ENCODE measurements around the gene ITM2B.
A peak's percentile ranks its signal among the peaks of the same experiment; 100 is the strongest.
"Not testable (repeated sequence)": the region's sequence is repeated elsewhere in the genome, so short reads cannot be mapped to it uniquely, and the experiment has no call there.

Gene ITM2B

GRCh38 chr13:48233046-48233888 lies at the start of gene ITM2B:
ITM2B (plus strand) TSS chr13:48233206; CDS start chr13:48233361, 155 bp downstream.
- DNase-seq: peak; percentile 61 to 93 (median 83)
- intact Hi-C loops (cut with DNase I): loop anchor here (10.0 kb wide), 1 partner anchor 352 kb away; no protein-coding TSS in a partner anchor

- DNase-seq: no peak
- intact Hi-C loops (cut with DNase I): no loop called here
These were observed 48.7 kb upstream of the ITM2B start for GRCh38 chr13:48184260-48184659.

GRCh38 chr13:48185018-48185417 lies 48.0 kb upstream of the ITM2B start:
- intact Hi-C loops (cut with DNase I): no loop called here
- no peak for DNase-seq

GRCh38 chr13:48186722-48187121 lies 46.3 kb upstream of the ITM2B start:
- DNase-seq: no peak
- intact Hi-C loops (cut with DNase I): no loop called here

- intact Hi-C loops (cut with DNase I): no loop called here
- no peak for DNase-seq
These were observed 44.9 kb upstream of the ITM2B start for GRCh38 chr13:48188131-48188530.

GRCh38 chr13:48188601-48189000 lies 44.4 kb upstream of the ITM2B start:
- no peak for DNase-seq

GRCh38 chr13:48189171-48189570 lies 43.8 kb upstream of the ITM2B start:
- DNase-seq: no peak
- intact Hi-C loops (cut with DNase I): no loop called here

More at GRCh38 chr13:48188601-48189000, 44.4 kb upstream of the ITM2B start:
- intact Hi-C loops (cut with DNase I): no loop called here

- intact Hi-C loops (cut with DNase I): no loop called here
These were observed 40.5 kb upstream of the ITM2B start for GRCh38 chr13:48192411-48192935.

GRCh38 chr13:48194379-48194754 lies 38.6 kb upstream of the ITM2B start:
- DNase-seq: peak in 1 of 42 donors; percentile 5
- intact Hi-C loops (cut with DNase I): no loop called here

More at GRCh38 chr13:48192411-48192935, 40.5 kb upstream of the ITM2B start:
- no peak for DNase-seq

- intact Hi-C loops (cut with DNase I): no loop called here
- DNase-seq: no peak
These were observed 33.5 kb upstream of the ITM2B start for GRCh38 chr13:48199404-48199946.

GRCh38 chr13:48201044-48201443 lies 32.0 kb upstream of the ITM2B start:
- no peak for DNase-seq
- intact Hi-C loops (cut with DNase I): no loop called here

- DNase-seq; intact Hi-C loops (cut with DNase I): not testable (repeated sequence)
These were observed 25.8 kb upstream of the ITM2B start for GRCh38 chr13:48207207-48207606.

- DNase-seq: no peak
- intact Hi-C loops (cut with DNase I): no loop called here
These were observed 22.8 kb upstream of the ITM2B start for GRCh38 chr13:48210178-48210577.

GRCh38 chr13:48214519-48215121 lies 18.4 kb upstream of the ITM2B start:
- DNase-seq: no peak
- intact Hi-C loops (cut with DNase I): no loop called here

GRCh38 chr13:48215511-48216203 lies 17.3 kb upstream of the ITM2B start:
- intact Hi-C loops (cut with DNase I); DNase-seq: not testable (repeated sequence)

GRCh38 chr13:48216204-48216711 lies 16.7 kb upstream of the ITM2B start:
- intact Hi-C loops (cut with DNase I): no loop called here
- no peak for DNase-seq

- no peak for DNase-seq
- intact Hi-C loops (cut with DNase I): no loop called here
These were observed 12.4 kb upstream of the ITM2B start for GRCh38 chr13:48220592-48220980.

- DNase-seq: no peak
- intact Hi-C loops (cut with DNase I): no loop called here
These were observed 11.9 kb upstream of the ITM2B start for GRCh38 chr13:48220981-48221685.

Measured in head of caudate nucleus (tissue), 42 donors.